Measurements from ENCODE around the gene SLC25A39.

SLC25A39 gene

DNA sequence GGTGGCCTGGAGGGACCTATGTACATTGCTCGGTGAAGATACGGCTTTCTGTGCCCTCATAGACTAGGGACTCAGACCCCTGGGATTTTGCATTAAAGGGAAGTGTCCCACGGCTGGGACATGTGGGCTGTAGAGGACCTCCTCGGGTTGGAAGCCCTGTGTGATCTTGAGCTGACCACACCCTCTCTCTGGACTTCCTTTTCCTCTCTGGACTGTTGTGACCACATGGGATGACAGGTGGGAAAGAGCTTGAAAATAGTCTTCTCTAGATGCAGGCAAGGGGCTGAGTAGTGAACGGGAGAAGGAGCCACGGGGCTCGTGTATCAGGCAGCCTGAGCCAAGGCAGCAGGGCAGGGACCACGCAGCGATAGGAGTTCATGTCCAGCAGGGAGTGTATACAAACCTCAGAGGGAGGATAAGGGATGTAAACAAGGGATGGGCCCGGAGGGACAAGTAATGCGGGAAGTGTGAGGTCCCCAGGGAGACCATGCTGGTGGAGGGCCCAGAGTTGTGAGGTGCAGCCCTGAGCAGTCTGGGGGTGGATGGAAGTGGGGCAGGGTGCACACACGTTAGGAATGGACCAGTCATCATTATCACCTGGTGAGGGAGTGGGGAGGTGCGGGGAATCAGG, 52.2 kb downstream of the SLC25A39 start:
- no peak for DNase-seq

Data from activated CD4-positive, CD25-positive, alpha-beta regulatory T cell (primary cell).